Mesenchymal stem cell (in vitro differentiated cells and primary cell): ENCODE results near the gene MLANA.
A peak's percentile ranks its signal among the peaks of the same experiment; 100 is the strongest.
"Not testable (repeated sequence)": the region's sequence is repeated elsewhere in the genome, so short reads cannot be mapped to it uniquely, and the experiment has no call there.

Experiments used
- DNase-seq: peaks from one replicate; pipeline ENCODE4 v3.0.0-alpha.2; 2013
- H2AFZ ChIP-seq: one replicate; pipeline ENCODE4 v1.6.1; 2013; ENCODE audit warnings: low read depth, mild to moderate bottlenecking, control low read depth, inconsistent platforms, low read length, moderate library complexity
- H2AK5ac ChIP-seq: 2 replicates; pipeline ENCODE4 v1.6.1; 2013; ENCODE audit warnings: low read length, moderate library complexity, mild to moderate bottlenecking, inconsistent platforms; ENCODE audit not compliant: severe bottlenecking
- H2BK120ac ChIP-seq: one replicate; pipeline ENCODE4 v1.6.1; 2013; ENCODE audit warnings: low read depth, mild to moderate bottlenecking, inconsistent platforms, low read length, moderate library complexity
- H2BK12ac ChIP-seq, 2 experiments: one replicate each; pipeline ENCODE4 v1.6.1; 2013; ENCODE audit warnings: inconsistent platforms in 2 of 2, low read length in 2 of 2, mild to moderate bottlenecking in 2 of 2, moderate library complexity in 2 of 2, control low read depth in 1 of 2
- H2BK15ac ChIP-seq: one replicate; pipeline ENCODE4 v1.6.1; 2013; ENCODE audit warnings: mild to moderate bottlenecking, low read depth, inconsistent platforms; ENCODE audit not compliant: poor library complexity, severe bottlenecking
- H2BK5ac ChIP-seq: 2 replicates; pipeline ENCODE4 v1.6.1; 2013; ENCODE audit warnings: low read depth, mild to moderate bottlenecking, low read length, control low read depth, inconsistent platforms; ENCODE audit not compliant: poor library complexity, severe bottlenecking
- H3K14ac ChIP-seq, 2 experiments: one replicate each; pipeline ENCODE4 v1.6.1; 2013; ENCODE audit warnings: inconsistent platforms in 2 of 2, low read length in 2 of 2, control low read depth in 1 of 2, mild to moderate bottlenecking in 1 of 2, moderate library complexity in 1 of 2
- H3K18ac ChIP-seq, 2 experiments: one replicate each; pipeline ENCODE4 v1.6.1; 2013; ENCODE audit warnings: inconsistent platforms in 2 of 2, low read length in 2 of 2, control low read depth in 1 of 2, low read depth in 1 of 2, mild to moderate bottlenecking in 1 of 2
- H3K23ac ChIP-seq, 2 experiments: one replicate each; pipeline ENCODE4 v1.6.1; 2013; ENCODE audit warnings: inconsistent platforms in 2 of 2, low read length in 2 of 2, mild to moderate bottlenecking in 2 of 2, moderate library complexity in 2 of 2, control low read depth in 1 of 2
- H3K27ac ChIP-seq: 2 replicates; pipeline ENCODE4 v1.5.1; 2013; ENCODE audit warnings: mild to moderate bottlenecking, moderate library complexity, low read length, control low read depth, inconsistent platforms; ENCODE audit not compliant: poor library complexity, severe bottlenecking
- H3K27me3 ChIP-seq, 2 experiments: 2 replicates each; pipeline versions ENCODE4 v1.6.1 to v1.7.0; 2013; ENCODE audit warnings: low read length in 2 of 2, mild to moderate bottlenecking in 2 of 2, moderate library complexity in 2 of 2, control low read depth in 1 of 2, inconsistent platforms in 1 of 2; ENCODE audit not compliant: control insufficient read depth in 1 of 2, insufficient read depth in 1 of 2
- H3K36me3 ChIP-seq, 2 experiments: 2 replicates each; pipeline versions ENCODE4 v1.6.1 to v1.7.0; 2013; ENCODE audit warnings: low read length in 2 of 2, control low read depth in 1 of 2, inconsistent platforms in 1 of 2, low read depth in 1 of 2, mild to moderate bottlenecking in 1 of 2; ENCODE audit not compliant: insufficient read depth in 2 of 2, control insufficient read depth in 1 of 2
- H3K4ac ChIP-seq, 2 experiments: one replicate each; pipeline ENCODE4 v1.6.1; 2013; ENCODE audit warnings: inconsistent platforms in 2 of 2, low read length in 2 of 2, mild to moderate bottlenecking in 2 of 2, moderate library complexity in 2 of 2, control low read depth in 1 of 2, low read depth in 1 of 2
- H3K4me1 ChIP-seq: 2 replicates; pipeline ENCODE4 v1.6.1; 2013; ENCODE audit warnings: low read depth, low read length, control low read depth; ENCODE audit not compliant: control insufficient read depth, insufficient read depth
- H3K4me2 ChIP-seq: 2 replicates; pipeline ENCODE4 v1.6.1; 2013; ENCODE audit warnings: low read length, mild to moderate bottlenecking, inconsistent platforms; ENCODE audit not compliant: poor library complexity, severe bottlenecking
- H3K4me3 ChIP-seq, 2 experiments: 2 replicates each; pipeline versions ENCODE4 v1.5.1 to v1.7.0; 2013; ENCODE audit warnings: low read length in 2 of 2, mild to moderate bottlenecking in 2 of 2, control low read depth in 1 of 2, low read depth in 1 of 2; ENCODE audit not compliant: insufficient read depth in 1 of 2
- H3K79me1 ChIP-seq: replicated peaks from 2 replicates; pipeline ENCODE4 v1.6.1; 2013; ENCODE audit warnings: mild to moderate bottlenecking, control low read depth, low read length, inconsistent platforms; ENCODE audit not compliant: poor library complexity, severe bottlenecking
- H3K9ac ChIP-seq: 2 replicates; pipeline ENCODE4 v1.7.0; 2013; ENCODE audit warnings: mild to moderate bottlenecking, low read length, moderate library complexity
- H3K9me3 ChIP-seq: 2 replicates; pipeline ENCODE4 v1.7.0; 2013; ENCODE audit warnings: mild to moderate bottlenecking, low read length; ENCODE audit not compliant: control insufficient read depth
- H4K8ac ChIP-seq: one replicate; pipeline ENCODE4 v1.6.1; 2013; ENCODE audit warnings: inconsistent platforms, mild to moderate bottlenecking, low read length, moderate library complexity
- H4K91ac ChIP-seq: one replicate; pipeline ENCODE4 v1.6.1; 2013; ENCODE audit warnings: mild to moderate bottlenecking, low read length, inconsistent platforms
- WGBS: methylation state at CpG from one replicate; pipeline ENCODE4 v1.1.7; 2013; ENCODE audit warnings: mixed read lengths; 5-methylcytosine and 5-hydroxymethylcytosine counted together

MLANA gene

GRCh38 chr9:5876026-5876425 lies 14.7 kb upstream of the MLANA start:
- Histone ChIP-seq H3K9me3 (no peaks in the 10 kb centered on the region), H4K8ac (no peak overlapping the region), H4K91ac (no peak overlapping the region), H3K79me1 (no peaks in the 10 kb centered on the region), H3K4me1 (peaks cover 4% of the 10 kb centered on the region), H3K4ac (no peak overlapping the region), H3K9ac (no peak overlapping the region), H3K36me3 (no peaks in the 10 kb centered on the region), H3K23ac (no peak overlapping the region), H3K14ac (no peak overlapping the region), H3K27me3 (no peaks in the 10 kb centered on the region), H3K18ac (no peak overlapping the region), H3K4me2 (no peak overlapping the region), H2AK5ac (no peak overlapping the region), H3K4me3 (no peak overlapping the region), H2BK12ac (peak overlapping the region in 1 of 2 experiments; percentile 26), H2BK5ac (no peak overlapping the region), H2AFZ (no peak overlapping the region), H3K27ac (no peak overlapping the region), H2BK120ac (no peak overlapping the region), H2BK15ac (no peak overlapping the region)
- DNase-seq, result no peak
- 63% methylated on average over 1 of the region's 1 CpG for WGBS

- no peak overlapping the region for H2BK5ac ChIP-seq
- H3K9ac ChIP-seq, result no peak overlapping the region
- peaks cover 4% of the 10 kb centered on the region for H3K4me1 ChIP-seq
- H2BK120ac ChIP-seq, result no peak overlapping the region
- no peak overlapping the region for H3K4me3 ChIP-seq
- H3K27me3 ChIP-seq, result no peaks in the 10 kb centered on the region
- no peak overlapping the region for H3K27ac ChIP-seq
- no peak overlapping the region for H3K23ac ChIP-seq
- peak overlapping the region; percentile 47 for H4K8ac ChIP-seq
- H2AFZ ChIP-seq, result no peak overlapping the region
- no peak overlapping the region for H3K14ac ChIP-seq
- H3K36me3 ChIP-seq, result no peaks in the 10 kb centered on the region
- H3K18ac ChIP-seq, result peak overlapping the region in 1 of 2 experiments; percentile 60
- H3K4me2 ChIP-seq, result no peak overlapping the region
- H2BK15ac ChIP-seq, result no peak overlapping the region
- no peaks in the 10 kb centered on the region for H3K79me1 ChIP-seq
- H3K4ac ChIP-seq, result no peak overlapping the region
- no peak for DNase-seq
- no peaks in the 10 kb centered on the region for H3K9me3 ChIP-seq
- WGBS, result 96% methylated on average over 7 of the region's 7 CpGs
- peak overlapping the region; percentile 49 to 57 for H2BK12ac ChIP-seq
- H2AK5ac ChIP-seq, result no peak overlapping the region
- H4K91ac ChIP-seq, result no peak overlapping the region
Measured at GRCh38 chr9:5876711-5877110, 14.0 kb upstream of the MLANA start.

- peak overlapping the region in 1 of 2 experiments; percentile 51 for H3K4me3 ChIP-seq
- H3K18ac ChIP-seq, result peak overlapping the region; percentile 91
- WGBS, result 26% methylated on average over 8 of the region's 10 CpGs
- H2AFZ ChIP-seq, result no peak overlapping the region
- H2BK15ac ChIP-seq, result peak overlapping the region; percentile 46
- H3K23ac ChIP-seq, result no peak overlapping the region
- peak overlapping the region; percentile 56 for H3K27ac ChIP-seq
- peak overlapping the region; percentile 84 for H4K91ac ChIP-seq
- H2AK5ac ChIP-seq, result peak overlapping the region; percentile 93
- no peak overlapping the region for H2BK5ac ChIP-seq
- H3K4ac ChIP-seq, result peak overlapping the region in 1 of 2 experiments; percentile 17
- H3K36me3 ChIP-seq, result no peaks in the 10 kb centered on the region
- DNase-seq, result peak; percentile 87
- H3K4me2 ChIP-seq, result no peak overlapping the region
- H3K9me3 ChIP-seq, result no peaks in the 10 kb centered on the region
- H3K27me3 ChIP-seq, result no peaks in the 10 kb centered on the region
- H3K4me1 ChIP-seq, result peaks cover 4% of the 10 kb centered on the region
- H3K79me1 ChIP-seq, result no peaks in the 10 kb centered on the region
- peak overlapping the region in 1 of 2 experiments; percentile 94 for H2BK12ac ChIP-seq
- H2BK120ac ChIP-seq, result no peak overlapping the region
- H4K8ac ChIP-seq, result peak overlapping the region; percentile 97
- H3K9ac ChIP-seq, result peak overlapping the region; percentile 84
- no peak overlapping the region for H3K14ac ChIP-seq
Measured at GRCh38 chr9:5879419-5880181, 11.1 kb upstream of the MLANA start.

- H3K4me1 ChIP-seq, H3K9ac ChIP-seq, H2BK15ac ChIP-seq, H3K79me1 ChIP-seq, H2BK5ac ChIP-seq, H3K36me3 ChIP-seq, H3K4me3 ChIP-seq, H3K9me3 ChIP-seq, H2AFZ ChIP-seq, H3K23ac ChIP-seq, H2AK5ac ChIP-seq, H3K27me3 ChIP-seq, H4K91ac ChIP-seq, H3K4ac ChIP-seq, H3K14ac ChIP-seq, H2BK12ac ChIP-seq, H3K18ac ChIP-seq, DNase-seq, H4K8ac ChIP-seq, H3K4me2 ChIP-seq, H2BK120ac ChIP-seq, H3K27ac ChIP-seq: not testable (repeated sequence)
- 100% methylated on average over 1 of the region's 5 CpGs for WGBS
Measured at GRCh38 chr9:5882244-5883012, 8.3 kb upstream of the MLANA start.
